ENCODE data around the gene PTCRA.
"Not testable (repeated sequence)": the region's sequence is repeated elsewhere in the genome, so short reads cannot be mapped to it uniquely, and the experiment has no call there.

PTCRA gene

GRCh38 chr6:42885702-42886101 lies 30.2 kb upstream of the PTCRA start:
- TF ChIP-seq CTCF (IDR thresholded peaks at IDR 0.05; ENCODE audit: low read depth, low read length) = no peak
- no peak for DNase-seq (ENCODE audit: extremely low read depth, low read depth)

- not testable (repeated sequence) for DNase-seq (ENCODE audit: extremely low read depth, low read depth)
These were observed 27.7 kb upstream of the PTCRA start for GRCh38 chr6:42888201-42888600.

GRCh38 chr6:42889815-42890214 lies 26.0 kb upstream of the PTCRA start:
- TF ChIP-seq CTCF (IDR thresholded peaks at IDR 0.05; ENCODE audit: low read depth, low read length) = no peak
- no peak for DNase-seq (ENCODE audit: extremely low read depth, low read depth)

GRCh38 chr6:42890311-42891198 lies 25.3 kb upstream of the PTCRA start:
- peak; percentile 96 for DNase-seq (ENCODE audit: extremely low read depth, low read depth)

GRCh38 chr6:42891199-42891722 lies 24.6 kb upstream of the PTCRA start:
- no peak for DNase-seq (ENCODE audit: extremely low read depth, low read depth)
- no peak for TF ChIP-seq CTCF (IDR thresholded peaks at IDR 0.05; ENCODE audit: low read depth, low read length)

More at GRCh38 chr6:42890311-42891198, 25.3 kb upstream of the PTCRA start:
- TF ChIP-seq CTCF (IDR thresholded peaks at IDR 0.05; ENCODE audit: low read depth, low read length) = no peak; the same call in 1 of the 2 replicates

- not testable (repeated sequence) for DNase-seq (ENCODE audit: extremely low read depth, low read depth)
These were observed 21.6 kb upstream of the PTCRA start for GRCh38 chr6:42894041-42894828.

GRCh38 chr6:42896178-42896719 lies 19.6 kb upstream of the PTCRA start:
- TF ChIP-seq CTCF (IDR thresholded peaks at IDR 0.05; ENCODE audit: low read depth, low read length) = no peak
- DNase-seq (ENCODE audit: extremely low read depth, low read depth) = no peak

GRCh38 chr6:42898891-42899361 lies 16.9 kb upstream of the PTCRA start:
- no peak for DNase-seq (ENCODE audit: extremely low read depth, low read depth)
- peak; percentile 54 for TF ChIP-seq CTCF (IDR thresholded peaks at IDR 0.05; ENCODE audit: low read depth, low read length)

Measured in AG09319 (cell line).